GM19035 (cell line): Measurements from ENCODE around the gene GPR55.
"Not testable (repeated sequence)": the region's sequence is repeated elsewhere in the genome, so short reads cannot be mapped to it uniquely, and the experiment has no call there.

Source experiments
- ATAC-seq: cut with Tn5 transposase; IDR thresholded peaks from one replicate; pipeline ENCODE4 v1.9.1; 2021; ENCODE audit not compliant: unreplicated experiment

Gene GPR55

GRCh38 chr2:230924470-230925341 is at the start of gene GPR55:
Gene GPR55 (minus strand): TSS chr2:230925242. CDS start chr2:230910962, 14,280 bp downstream.
- peak; percentile 42 for ATAC-seq

- peak; percentile 76 for ATAC-seq
These were observed 49.3 kb upstream of the GPR55 start for GRCh38 chr2:230974096-230974913.

- no peak for ATAC-seq
These were observed 47.0 kb upstream of the GPR55 start for GRCh38 chr2:230972046-230972445.

- ATAC-seq, result no peak
These were observed 44.6 kb upstream of the GPR55 start for GRCh38 chr2:230969659-230970015.

- no peak for ATAC-seq
These were observed 44.0 kb upstream of the GPR55 start for GRCh38 chr2:230968921-230969658.

- not testable (repeated sequence) for ATAC-seq
These were observed 43.3 kb upstream of the GPR55 start for GRCh38 chr2:230968314-230968713.

- no peak for ATAC-seq
These were observed 42.1 kb upstream of the GPR55 start for GRCh38 chr2:230967113-230967512.

- no peak for ATAC-seq
These were observed 39.2 kb upstream of the GPR55 start for GRCh38 chr2:230964136-230964730.

GRCh38 chr2:230961091-230961491 is 36.0 kb upstream of the GPR55 start:
- ATAC-seq, result no peak

- no peak for ATAC-seq
These were observed 35.0 kb upstream of the GPR55 start for GRCh38 chr2:230960026-230960425.

GRCh38 chr2:230958820-230959756 is 34.0 kb upstream of the GPR55 start:
- no peak for ATAC-seq

GRCh38 chr2:230957756-230958391 is 32.8 kb upstream of the GPR55 start:
- no peak for ATAC-seq

GRCh38 chr2:230956827-230957755 is 32.0 kb upstream of the GPR55 start:
- peak; percentile 79 for ATAC-seq

GRCh38 chr2:230955163-230955737 is 30.2 kb upstream of the GPR55 start:
- ATAC-seq, result no peak

GRCh38 chr2:230954746-230955145 is 29.7 kb upstream of the GPR55 start:
- ATAC-seq, result no peak

- ATAC-seq, result no peak
These were observed 28.8 kb upstream of the GPR55 start for GRCh38 chr2:230953845-230954244.

- ATAC-seq, result no peak
These were observed 27.3 kb upstream of the GPR55 start for GRCh38 chr2:230952226-230952956.
